GM18508 (cell line): ENCODE data around the gene GPR108.
"Not testable (repeated sequence)": the region's sequence is repeated elsewhere in the genome, so short reads cannot be mapped to it uniquely, and the experiment has no call there.

Source experiments
- ATAC-seq: cut with Tn5 transposase; IDR thresholded peaks from one replicate; pipeline ENCODE4 v1.9.1; 2021; ENCODE audit warnings: moderate number of reproducible peaks; ENCODE audit not compliant: insufficient read depth, unreplicated experiment

The GPR108 gene

DNA sequence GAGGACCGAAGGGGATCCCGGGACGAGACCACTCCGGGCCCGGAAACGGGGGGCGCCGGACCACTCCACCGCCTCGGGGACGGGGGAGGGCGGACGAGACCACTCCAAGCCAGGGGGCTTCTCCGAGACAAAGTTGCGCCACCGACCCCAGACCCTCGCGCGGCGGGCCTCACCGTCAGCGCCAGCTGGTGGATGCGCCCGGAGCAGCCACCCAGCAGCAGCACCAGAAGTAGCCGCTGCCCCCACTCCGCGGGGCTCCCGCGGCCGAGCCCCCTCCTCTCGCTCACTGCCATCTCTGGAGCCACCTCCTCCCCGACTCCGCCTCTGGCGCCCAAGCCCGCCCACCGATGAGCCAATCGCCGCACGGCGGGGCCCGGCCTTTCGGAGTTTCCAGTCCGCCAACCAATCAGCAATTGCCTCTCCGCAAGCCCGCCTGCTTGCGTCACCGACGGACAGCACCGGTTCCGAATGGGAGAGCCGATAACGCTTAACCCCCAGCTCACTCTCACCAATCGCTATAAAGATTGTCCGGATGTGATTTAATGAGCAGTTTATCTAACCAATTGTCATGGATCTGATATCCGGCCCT is at the start of gene GPR108:
GPR108 (minus strand) TSS at position 297 of the 589 bp plus-strand sequence; CDS start at position 293, 4 bp downstream.
- ATAC-seq: peak; percentile 45

DNA sequence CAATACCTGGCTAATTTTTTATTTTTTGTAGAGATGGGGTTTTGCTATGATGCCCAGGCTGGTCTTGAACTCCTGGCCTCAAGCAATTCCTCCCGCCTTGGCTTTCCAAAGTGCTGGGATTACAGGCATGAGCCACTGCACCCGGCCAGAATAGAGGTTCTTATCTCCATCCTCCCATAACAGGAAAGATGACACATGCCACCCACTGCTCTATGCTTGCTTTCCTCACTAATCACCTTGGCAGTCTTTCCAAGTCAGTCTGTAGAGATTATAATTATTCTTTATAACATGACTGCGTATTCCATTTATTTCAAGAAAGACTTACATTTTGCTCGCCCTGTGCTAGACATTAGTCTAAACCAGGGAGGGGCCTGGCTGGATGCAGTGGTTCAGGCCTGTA is 41.8 kb upstream of the GPR108 start:
- ATAC-seq: no peak

DNA sequence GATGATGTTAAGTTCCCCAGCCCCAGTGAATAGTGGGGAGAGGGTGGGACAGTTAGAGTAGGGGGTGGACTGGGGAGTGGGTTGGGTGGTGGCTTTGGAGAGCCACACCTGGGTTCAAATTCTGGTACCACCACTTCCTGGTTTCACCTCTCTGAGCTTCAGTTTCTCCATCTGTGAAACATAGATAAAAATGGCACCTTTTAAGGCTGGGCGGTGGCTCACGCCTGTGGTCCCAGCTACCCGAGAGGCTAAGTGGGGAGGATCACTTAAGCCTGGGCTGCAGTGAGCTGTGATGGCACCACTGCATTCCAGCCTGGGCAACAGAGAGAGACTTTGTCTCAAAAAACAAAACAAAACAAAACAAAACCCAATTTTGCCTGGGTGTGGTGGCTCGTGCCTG is 41.0 kb upstream of the GPR108 start:
- ATAC-seq: no peak

DNA sequence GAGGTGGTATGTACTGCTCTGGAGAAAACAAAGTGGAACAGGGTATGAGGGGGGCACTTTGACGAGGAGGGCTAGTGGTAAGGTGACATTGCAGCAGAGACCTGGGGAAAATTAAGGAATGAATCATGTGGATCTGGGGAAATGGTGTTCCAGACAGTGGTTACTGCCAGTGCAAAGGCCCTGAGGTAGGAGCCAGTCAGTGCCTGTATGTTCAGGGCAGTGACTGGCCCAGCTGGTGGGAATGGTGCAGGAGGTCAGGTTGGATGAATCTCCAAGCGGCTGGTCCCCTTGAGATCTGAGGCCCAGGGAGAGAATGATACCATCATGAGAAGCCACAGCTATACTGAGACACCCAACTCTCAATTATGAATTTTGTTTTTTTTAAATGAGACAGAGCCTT is 40.1 kb upstream of the GPR108 start:
- no peak for ATAC-seq

DNA sequence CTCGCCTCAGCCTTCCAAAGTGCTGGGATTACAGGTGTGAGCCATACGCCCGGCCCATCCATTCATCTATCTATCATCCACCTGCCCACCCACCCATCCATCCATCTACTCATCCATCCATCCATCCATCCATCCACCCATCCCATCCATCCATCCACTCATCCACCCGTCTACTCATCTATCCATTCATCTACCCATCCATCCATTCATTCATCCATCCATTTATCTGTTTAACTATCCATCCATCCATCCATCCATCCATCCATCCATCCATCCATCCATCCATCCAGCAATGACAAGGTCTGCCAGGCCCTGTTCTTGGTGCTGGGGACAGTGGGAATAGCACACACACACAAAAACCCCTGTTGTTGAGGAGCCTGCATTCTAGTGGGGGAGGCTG is 39.6 kb upstream of the GPR108 start:
- no peak for ATAC-seq

DNA sequence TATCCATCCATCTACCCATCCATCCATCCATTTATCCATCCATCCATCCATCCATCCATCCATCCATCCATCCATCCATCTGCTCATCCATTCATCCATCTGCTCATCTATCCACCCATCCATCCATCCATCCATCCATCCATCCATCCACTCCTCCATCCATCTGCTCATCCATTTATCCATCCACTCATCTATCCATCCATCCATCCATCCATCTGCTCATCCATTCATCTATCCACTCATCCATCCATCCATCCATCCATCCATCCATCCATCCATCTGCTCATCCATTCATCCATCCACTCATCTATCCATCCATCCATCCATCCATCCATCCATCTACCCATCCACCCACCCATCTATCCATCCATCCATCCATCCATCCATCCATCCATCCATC is 38.7 kb upstream of the GPR108 start:
- not testable (repeated sequence) for ATAC-seq

DNA sequence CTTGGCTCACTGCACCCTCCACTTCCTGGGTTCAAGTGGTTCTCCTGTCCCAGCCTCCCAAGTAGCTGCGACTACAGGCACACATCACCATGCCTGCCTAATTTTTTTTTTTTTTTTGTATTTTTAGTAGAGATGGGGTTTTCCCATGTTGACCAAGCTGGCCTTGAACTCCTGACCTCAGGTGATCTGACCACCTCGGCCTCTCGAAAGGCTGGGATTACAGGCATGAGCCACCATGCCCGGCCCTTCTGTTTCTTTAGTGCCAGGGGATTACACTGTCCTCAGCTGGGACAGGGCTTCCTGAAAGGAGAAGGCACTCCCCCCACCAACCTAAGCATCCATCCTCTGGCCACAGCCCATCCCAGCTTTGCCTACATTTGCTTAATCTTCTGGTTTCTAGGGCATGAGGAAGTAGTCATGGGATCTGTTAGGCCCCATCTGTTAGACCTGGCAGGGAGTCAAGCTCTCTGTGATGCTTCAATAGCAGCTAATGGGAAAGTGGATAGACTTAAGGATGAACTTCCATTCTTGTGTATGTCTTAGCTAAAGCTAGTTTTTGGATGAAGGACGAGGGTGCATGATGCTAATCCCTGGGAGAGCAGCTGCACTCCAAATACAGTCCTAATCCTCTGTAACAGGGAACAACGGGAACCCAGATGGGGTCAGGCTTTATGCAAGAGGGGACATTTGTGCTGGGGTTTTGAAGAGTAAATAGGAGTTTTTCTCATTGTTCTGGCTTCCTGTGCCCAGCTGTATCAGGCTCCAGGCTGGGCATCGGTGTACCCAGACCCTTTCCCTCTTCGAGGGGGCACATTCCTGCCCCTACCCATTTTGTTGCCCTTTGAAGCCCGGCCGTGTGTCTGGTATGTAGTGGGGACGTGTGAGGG is 37.7 kb upstream of the GPR108 start:
- ATAC-seq: no peak

DNA sequence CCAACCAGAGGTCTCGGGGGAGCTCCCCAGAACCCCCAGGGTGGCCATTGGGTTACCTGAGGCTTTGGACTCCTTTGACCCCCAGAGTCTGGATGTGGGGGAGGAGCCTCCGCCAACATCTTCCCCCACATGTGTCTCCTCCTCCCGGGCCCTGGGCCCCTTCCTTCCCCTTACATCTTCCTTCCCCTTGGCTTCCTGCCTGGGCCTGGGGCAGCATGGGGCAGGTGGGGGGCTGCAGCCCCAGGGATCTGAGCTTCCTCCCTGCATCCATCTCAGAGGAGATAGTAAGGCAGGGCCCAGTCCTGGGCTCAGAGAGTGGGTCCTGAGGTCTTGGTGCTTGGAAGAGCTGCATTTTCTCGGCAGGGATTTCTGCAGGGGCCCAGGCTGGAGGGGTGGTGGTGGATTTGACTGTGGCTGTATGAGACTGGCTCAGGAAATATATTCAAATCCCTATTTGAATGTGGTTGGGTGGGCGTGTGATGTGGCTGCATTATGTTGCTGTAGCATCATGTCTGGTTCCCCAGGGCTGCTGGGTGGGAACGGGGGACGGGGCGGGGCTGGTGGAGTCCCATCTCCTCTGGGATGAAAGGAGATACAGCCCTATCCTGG is 36.0 kb upstream of the GPR108 start:
- ATAC-seq: no peak

DNA sequence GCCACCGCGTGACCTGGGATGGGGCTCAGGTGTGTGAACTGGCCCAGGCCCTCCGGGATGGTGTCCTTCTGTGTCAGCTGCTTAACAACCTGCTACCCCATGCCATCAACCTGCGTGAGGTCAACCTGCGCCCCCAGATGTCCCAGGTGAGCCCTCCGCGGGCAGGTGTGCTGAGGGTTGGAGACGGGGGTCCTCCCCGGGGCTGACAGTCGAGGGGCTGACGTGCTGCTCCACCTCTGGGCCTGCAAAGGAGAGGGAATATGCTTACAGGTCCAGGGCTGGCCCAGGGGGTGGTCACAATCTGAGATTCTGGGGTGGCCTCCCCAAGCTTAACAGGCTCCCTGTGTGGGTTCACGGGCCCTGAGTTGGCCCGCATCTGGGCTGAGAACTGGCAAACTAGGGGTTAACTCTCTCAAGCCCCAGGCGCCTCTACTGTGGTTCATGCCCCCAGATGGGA is 35.5 kb upstream of the GPR108 start:
- ATAC-seq: no peak

DNA sequence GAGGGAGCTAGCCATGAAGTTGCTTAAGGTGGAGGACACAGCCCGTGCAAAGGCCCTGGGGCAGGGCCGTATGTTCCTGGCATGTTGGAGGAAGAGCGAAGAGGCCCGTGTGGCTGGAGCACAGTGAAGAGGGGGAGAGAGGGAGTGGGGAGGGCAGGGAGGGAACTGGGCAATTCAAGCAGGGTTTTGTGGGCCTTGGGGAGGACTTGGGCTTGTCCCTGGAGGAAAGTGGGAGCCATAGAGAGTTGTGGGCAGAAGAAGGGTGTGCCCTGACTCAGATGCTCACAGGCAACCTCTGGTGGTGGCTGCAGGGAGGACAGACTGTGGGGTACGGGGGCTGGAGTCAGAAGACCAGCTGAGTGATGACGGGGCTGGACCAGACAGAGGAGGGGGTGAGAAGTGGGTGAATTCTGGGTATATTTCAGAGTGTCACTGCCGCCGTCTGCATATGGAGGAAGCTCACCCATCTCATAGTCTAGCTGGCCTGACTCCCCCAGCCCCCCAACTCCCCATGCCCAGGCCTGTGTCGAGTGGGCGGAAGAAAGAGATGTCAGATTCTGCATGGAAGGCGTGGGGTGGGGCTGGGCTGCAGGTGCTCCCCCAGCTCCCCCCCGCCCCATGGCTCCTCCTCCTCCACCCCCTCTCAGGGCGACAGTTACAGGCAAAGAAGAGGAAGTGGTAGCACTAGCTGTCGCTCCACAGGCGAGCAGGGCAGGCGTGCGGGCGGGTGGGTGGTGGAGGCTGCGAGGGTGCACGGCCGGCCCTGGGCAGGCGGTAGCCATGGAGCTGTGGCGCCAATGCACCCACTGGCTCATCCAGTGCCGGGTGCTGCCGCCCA is 34.9 kb upstream of the GPR108 start, which contains the start of gene VAV1:
VAV1 (plus strand) TSS at position 681 of the 838 bp plus-strand sequence; CDS start at position 781, 100 bp downstream.
- ATAC-seq: no peak

DNA sequence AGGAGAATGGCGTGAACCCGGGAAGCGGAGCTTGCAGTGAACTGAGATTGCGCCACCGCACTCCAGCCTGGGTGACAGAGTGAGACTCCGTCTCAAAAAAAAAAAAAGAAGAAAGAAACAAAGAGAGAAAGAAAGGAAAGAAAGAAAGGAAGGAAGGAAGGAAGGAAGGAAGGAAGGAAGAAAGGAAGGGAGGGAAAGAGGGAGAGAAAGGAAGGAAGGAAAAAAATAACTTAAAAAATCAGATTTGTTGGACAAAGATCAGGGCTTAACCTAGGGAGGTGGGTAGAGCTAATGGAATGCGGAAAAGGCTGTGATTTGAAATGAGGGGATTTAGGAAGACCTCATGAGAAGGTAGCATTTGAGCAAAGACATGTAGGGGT is 34.3 kb upstream of the GPR108 start:
- ATAC-seq: not testable (repeated sequence)

DNA sequence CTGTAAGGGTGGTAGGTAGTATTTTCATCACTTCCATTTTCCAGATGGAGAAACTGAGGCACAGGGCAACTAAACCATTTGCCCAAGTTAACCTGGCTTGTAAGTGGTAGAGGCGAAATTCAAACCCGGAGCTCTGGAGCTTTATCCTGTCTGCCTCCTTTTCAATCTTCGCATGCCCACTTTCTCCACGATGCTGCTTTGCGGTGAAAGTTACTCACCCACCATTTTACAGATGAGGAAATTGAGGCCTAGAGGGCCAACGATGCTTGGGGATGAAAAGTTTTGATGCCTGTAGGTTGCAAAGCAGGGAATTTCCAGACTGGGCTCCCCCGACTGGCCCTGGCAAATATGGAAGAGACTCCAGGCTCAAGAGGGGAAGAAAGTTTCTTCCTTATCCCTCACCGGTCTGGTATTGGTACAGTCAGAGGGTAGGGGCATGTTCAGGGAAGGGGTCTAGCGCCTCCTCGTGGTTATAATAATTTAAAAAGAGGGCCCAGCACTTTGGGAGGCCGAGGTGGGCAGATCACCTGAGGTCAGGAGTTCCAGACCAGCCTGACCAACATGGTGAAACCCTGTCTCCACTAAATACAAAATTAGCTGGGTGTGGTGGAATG is 31.7 kb upstream of the GPR108 start:
- ATAC-seq: no peak

DNA sequence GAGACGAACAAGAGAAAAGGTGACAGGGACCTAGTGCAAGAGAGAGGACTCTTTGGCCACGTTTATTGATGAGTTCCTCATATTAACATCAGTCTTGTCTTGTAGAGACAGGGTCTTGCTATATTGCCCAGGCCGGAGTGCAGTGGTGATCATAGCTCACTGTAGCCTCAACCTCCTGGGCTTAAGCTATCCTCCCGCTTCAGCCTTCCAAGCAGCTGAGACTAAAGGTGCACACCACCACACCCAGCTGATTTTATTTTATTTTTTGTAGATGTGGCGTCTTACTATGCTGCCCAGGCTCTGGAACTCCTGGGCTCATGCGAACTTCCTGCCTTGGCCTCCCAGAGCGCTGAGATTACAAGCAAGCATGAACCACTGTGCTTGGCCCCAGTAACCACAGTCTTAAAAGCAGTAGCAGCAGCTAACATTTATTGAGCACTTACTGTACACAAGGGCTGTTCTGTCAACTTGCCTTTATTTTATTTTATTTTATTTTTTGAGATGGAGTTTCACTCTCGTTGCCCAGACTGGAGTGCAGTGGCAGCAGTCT is 30.9 kb upstream of the GPR108 start:
- ATAC-seq: no peak

DNA sequence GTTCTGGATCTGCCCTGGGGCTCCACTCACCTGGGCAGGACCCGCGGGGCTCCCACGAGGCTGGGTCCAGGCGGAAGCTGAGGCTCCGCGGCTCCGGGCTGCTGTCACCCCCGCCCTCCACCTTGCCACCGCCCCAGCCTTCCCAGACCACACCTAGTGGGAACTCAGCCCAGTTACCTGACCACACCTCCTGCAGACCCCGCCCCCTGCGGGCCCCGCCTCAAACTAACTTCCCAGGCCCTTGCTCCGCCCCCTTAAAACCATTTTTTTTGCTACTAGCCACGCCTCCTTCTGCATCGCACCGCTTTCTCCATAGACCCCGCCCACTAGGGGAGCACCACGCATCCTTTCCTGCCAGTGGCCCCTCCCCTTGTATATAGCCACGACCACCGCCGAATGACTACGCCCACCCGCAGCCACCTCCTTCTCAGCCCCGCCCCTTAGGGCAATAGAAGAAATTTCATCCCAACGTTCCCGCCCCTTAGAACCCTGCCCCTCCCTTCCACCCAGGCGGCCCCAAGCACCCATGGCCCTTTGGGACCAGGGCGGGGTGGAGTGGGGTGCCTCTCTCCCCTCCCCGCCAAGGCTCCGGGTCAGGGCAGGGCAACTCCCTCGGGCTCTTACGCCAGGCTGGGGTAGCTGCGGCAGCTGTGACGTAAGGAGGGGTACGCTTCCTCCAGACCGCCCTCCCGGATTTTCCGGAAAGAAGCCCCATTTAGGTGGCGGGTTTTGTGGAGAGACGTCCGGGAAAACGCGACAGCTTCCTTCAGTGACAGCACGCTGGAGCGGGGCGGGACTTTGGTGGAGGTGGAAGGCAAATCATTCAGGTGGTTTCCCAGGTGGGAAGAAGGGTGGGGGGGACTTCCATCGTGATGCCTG is 30.2 kb upstream of the GPR108 start, which contains the start of gene SH2D3A:
SH2D3A (minus strand) TSS at position 79 of the 879 bp plus-strand sequence. CDS start 3,687 bp downstream, outside the sequence.
- ATAC-seq: no peak

DNA sequence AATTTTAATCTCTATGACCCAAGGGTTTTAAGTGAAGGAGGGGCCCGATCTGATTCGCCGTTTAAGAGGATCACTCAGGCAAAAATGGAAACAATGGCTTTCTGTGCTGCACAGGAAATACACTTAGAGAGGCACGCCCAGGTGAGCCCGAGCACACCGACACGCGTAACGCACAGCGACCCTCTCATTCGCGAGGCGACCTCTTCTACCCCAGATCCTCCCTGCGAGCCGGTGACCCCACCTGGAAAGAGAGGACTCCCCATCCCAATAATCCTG is 29.6 kb upstream of the GPR108 start:
- ATAC-seq: no peak

DNA sequence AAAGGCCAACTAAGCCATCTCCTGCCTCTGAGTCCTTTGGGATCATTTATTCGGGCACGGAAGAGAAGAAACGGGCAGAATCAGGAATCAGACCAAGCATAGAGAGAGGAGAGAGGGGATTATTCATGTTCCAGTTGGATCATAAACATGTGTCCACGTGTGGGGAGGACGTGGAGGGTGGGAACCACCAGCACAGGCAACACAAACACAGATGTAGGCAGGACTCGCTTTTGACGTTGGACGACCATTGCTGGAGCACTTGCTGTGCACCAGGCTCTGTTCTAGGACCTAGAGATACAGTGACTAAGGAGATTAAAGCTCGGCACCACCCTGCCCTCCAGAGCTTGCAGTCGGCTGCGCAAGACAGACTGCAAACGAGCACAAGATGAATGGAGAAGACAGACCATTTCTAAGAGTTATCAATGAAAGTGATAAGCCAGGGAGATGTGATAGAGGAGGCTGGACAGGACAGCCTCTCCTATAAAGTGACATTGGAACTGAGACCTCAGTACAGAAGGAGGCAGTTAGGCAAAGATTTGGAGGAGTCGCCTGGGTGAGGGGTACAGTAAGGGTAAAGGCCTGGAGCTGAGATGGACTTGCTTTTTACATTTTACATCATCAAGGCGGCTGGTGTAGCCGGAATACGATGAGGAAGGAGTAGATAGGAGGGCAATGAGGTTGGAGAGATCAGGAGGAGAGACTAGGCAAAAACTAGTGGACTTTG is 29.1 kb upstream of the GPR108 start:
- no peak for ATAC-seq

DNA sequence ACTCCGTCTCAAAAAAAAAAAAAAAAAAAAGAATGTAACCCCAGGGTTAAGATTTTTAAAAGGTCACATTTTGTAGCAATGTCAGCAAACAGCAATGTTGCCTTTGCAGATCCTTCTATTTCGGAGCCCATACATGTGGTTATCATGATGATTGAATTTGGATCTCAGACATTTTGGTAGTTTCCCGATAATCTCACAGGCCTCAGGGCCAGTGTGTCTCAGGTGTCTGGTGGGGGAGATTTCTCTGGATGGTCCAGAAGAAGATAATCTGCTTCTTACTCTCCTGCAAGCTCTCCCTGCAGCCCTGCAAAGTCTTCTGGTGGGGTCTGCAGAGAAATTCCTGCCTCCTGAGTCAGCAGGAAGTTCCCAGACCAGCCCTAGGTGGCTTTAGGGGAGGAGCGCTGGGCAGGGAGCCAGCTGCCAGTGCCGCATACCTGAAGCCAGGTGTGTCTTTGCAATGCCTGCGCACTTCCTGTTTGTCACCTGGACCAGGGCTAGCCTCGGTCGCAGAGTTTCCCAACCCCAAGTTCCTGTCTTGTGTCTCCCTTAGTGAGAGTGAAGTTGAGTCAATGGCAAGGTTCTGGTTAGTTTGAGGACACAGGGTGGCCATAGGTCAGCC is 28.5 kb upstream of the GPR108 start:
- ATAC-seq: no peak
